ENCODE data around the gene METRNL.
"Not testable (repeated sequence)": the region's sequence is repeated elsewhere in the genome, so short reads cannot be mapped to it uniquely, and the experiment has no call there.

METRNL gene

DNA sequence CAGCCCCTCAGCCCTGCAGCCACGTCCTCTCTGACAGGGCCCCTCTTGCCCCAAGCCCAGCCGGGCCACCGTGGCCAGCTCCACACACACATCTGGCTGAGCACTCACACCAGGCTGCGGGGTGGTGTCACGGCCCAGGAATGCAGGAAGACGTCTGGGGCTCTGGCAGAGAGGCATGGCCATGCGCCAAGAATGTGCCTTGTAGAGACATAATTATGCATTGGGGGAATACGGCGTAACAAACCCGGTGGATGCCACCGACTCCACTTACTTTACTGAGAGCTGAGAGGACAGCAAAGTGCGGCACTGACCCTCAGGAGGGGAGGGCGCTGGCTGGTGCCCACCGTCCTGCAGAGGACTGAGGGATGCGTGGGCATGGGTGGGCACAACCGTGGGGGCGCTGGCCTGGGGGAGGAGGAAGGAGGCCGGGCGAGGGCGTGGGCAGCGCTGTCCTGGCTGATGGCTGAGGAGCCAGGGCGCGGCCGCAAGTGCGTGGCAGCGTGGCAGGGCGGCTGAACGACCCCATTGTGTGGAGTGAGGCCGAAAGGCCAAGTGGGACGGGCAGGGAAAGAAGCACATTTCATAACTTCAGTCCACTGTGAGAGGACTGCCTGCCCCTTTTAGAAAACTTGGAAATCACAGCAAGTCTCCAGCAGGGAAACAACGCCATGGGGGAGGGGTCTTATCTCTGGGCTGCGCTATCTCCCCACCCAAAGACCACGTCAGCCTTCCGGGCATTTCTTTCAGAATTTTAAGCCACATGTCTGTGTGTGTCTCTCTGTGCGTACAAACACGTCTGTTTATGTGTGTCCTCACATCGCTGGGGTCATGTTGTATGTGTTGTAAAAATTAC is 30.6 kb downstream of the METRNL start:
- no peak for DNase-seq

DNA sequence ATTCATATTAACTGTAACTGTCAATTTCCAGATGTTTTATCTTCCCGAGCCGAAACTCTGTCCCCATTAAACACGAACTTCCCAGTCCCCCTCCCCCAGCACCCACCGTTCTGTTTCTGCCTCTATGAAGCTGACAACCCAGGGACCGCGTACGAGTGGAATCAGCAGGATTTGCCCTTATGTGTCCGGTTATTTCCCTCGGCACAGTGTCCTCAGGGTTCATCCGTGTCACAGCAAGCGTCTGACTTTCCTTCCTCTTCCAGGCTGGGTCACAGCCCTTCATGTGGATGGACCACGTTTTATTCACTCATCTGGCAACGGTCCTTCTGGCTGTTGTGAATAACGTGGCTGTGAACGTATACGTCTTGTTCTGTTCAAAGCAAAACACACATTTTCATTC is 31.3 kb downstream of the METRNL start:
- no peak for DNase-seq

DNA sequence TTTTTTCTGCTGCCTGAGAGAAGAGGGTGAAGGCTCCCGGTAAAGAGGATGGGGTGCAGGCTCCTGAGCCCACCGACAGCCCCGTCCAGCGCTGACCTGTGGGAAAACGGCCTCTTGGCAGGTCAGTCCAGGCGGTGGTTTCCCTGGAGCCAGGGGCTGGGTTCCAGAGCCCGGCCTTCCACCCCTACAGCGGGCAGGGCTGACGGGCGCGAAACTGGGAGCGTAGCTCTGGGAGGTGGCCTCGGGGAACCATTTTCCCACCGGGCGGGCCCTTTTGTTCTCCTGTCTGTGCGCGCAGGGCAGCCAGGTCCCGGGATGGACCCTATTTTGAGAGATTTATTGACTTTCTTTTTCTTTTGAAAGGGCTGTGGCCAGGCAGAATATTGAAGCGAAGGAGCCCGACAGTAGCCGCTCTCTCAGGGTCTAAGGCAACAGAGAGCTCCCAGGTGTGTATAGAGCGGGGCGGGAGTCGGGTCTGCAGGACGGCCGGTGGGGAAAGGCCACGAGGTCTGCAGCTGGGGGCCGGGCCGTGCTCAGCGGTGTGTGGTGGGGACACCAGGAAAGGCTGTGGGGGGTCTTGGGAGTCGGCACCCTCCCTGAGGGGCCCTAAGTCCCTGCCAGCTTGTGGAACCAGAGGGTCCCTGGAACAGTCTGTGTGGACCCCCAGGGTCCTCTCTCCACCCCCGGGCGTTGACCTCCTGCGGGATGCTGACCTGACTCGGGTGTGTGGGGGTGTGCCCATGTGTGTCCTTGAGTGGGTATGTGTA is 32.3 kb downstream of the METRNL start:
- DNase-seq: no peak

DNA sequence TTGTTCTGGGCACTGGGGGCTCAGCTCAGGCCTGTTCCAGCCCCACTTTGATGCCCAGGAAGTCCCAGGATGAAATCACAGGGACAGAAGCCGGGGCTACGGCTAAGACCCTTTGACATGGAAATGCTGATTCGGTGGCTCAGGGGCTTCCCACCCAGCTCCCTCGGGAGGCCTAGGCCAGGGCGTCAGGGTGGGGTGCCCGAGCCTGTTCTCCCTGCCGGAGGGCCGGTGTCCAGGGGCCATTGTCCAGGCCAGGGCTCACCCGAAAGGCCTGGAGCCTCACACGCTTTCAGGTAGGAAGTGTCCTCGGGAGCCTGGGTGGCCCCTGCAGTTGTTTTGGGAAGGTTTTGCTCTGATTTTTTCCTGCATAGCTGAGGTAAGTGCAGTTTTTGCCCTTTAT is 34.0 kb downstream of the METRNL start:
- no peak for DNase-seq

DNA sequence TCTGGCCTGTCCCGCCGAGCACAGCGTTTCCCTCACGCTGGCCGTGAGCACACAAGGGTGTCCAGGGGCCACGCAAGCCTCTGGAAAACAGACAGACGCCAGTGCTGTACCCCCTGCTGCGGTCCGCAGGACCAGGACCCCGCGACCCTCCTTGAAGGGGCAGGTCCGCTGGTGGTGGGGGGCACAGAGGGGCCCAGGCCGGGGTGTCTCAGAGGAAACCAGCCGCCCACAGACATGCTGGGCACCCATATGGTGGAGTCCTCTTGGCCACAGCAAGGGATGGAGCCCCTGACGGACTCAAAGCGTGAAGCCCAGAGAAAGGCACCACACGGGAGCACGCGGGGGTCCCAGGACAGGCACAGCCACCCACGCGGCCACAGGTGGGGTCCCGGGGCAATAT is 34.4 kb downstream of the METRNL start:
- DNase-seq: no peak

DNA sequence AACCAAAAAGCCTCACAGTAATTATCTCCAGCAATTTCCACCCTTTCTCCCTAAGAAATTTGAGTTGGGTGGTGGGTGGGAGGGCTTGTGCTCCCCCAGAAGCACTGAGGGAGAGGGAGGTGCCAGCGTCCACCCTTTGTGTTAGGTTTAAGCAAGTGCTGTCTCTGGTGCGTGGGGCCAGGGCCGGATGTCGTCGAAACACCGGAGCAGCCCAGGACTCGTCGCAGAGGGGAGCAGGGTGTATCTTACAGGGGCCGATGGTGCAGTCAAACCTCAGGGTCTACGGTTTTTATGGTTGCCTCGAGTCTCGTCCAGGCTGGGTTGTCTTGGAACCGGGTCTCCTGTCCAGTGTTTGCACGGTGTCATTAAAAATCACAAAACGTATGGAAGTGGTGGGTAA is 35.3 kb downstream of the METRNL start:
- no peak for DNase-seq

DNA sequence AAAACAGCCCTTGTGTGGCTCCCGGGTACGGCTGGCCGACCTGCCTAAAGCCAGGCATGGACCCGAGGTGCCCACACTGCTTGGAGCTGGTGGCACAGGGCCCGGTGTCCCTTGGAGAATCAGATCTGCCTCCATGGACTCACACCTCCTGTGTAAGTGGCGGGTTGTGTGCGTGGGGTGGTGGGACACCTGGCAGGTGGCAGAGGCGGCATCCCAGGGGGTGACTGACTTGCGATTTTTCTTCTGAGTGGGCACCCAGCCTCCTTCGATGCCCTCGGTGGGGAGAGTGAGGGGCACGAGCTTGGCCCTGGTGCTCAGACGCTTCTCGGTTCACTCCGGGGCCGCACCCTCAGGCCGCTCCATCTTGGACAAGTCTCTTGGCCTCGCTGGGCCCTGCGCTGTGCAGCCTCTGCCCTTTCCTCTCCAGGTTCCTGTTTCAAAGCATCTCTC is 35.8 kb downstream of the METRNL start:
- DNase-seq: no peak

DNA sequence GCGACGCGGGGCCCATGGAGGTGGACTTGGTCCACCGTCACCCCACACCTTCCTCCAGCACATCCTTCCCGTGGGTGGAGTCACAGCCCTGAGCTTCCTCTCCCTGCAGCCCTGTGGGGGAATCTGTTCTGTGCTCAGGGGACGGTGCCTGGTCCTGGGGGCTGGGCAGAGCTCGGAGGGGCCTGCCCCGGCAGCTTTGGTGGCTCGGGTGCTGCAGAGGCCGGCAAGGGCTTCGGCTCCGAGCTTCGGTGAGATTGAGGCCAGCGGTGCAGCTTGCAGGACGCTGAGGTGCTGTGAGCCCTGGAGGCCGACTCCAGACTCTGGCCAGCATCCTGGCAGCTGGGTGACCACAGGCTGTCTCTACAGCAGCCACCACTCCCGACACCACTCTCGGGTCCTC is 36.4 kb downstream of the METRNL start:
- DNase-seq: no peak

DNA sequence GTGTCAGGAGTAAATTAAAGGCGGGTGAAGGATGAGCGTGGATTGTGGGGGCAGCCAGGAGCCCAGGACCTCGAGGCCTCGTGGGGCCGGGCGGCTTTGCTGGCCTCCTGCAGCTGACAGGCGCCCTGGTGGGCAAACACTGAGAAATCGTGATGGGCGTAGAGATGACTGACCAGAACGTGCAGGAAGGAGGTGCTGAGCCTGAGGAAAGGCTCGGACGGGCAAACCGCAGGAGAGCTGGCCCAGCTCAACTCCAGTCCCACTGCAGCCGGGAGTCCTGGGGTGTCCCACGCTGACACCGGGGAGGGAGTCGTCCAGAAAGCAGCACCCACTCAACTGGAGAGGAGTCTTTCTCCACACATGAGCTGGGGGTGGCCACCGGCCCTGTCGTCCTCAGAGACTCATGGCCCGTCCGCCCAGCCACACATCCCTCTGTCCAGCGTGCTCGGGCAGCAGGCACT is 36.9 kb downstream of the METRNL start:
- no peak for DNase-seq

DNA sequence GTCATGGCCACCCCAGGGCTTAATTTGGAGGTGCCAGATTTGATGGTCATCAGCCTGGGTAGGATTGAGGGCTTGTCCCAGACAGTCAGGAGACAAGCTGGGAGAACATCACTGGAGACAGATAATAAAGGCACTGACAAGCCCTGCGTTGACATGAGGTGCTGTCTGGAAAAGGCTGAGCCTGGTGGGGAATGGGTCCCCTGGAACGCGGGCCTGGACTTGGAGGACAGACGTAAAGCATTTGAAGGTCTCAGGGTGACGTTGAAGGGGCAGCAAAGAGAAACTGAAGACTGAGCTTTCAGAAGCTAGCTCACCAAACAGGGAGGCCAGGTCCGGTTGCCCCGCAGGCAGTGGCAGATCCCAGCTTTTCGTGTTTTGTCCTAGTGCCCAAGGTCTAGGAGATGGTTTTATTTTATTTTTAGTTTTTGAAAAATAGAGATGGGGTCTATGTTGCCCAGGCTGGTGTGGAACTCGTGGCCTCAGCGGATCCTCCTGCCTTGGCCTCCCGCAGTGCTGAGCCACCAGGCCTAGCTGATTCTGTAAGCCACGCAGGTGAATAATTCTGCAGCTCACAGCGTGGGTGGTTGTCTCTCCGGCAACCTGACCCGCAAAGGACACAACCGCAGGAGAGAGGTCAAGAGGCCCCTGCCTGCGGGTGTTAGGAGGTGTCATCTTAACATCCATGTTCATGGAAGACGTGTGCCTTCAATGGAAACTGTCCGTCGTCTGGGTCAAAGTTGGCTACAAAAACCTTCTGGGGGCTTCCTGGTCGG is 37.6 kb downstream of the METRNL start:
- no peak for DNase-seq

DNA sequence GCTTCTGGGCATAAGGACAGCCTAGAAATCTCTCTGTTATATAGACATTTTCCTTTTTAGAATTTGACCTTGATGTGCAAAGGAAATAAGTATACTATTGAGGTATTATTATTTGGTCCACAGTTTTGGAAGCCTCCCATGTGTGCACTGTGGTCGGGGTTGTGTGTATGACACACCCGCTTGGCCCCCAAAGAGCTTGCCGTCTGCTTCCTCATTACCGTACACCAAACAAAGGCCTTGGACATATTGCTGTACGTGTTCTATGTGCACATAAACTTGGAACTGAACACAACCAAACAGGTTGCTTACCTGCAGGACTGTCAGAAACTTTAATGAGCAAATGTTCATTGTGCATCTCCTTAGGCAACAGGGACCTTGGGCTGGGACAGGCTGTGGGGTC is 38.2 kb downstream of the METRNL start:
- no peak for DNase-seq

DNA sequence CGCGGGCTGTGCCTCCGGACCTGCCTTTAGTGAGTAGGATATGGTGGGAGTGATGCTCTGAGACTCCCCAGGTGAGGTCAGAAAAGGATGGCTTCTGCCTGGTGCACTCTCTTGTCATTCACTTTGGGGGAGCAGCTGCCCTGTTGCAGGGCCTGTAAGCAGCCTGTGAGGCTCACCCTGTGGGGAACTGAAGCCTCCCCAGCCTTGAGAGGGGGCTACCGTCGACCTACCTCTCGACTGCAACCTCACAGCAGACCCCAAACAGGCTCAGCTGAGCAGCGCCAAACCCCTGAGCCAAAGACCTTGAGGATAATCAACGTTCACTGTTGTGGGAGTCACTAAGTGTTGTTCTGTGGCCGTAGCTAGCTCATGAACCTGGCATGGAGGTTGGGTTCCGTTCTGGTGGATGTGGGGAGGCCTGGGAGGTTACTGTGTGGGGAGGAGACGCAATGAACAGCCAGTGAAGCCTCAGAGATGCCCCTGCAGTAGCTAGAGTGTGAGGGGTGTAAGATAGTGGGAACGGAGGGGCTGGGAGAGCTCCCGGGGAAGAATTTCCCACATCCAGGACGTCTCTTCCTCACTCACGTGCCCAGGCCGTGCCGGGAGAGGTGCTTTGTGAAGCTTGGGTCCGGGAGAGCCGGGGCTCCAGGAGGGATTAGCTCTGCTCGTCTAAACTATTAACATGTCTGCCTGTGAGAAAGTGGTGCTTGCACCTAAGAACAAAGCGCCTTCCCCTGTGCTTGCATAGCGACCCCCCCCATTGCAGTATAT is 38.8 kb downstream of the METRNL start:
- no peak for DNase-seq

DNA sequence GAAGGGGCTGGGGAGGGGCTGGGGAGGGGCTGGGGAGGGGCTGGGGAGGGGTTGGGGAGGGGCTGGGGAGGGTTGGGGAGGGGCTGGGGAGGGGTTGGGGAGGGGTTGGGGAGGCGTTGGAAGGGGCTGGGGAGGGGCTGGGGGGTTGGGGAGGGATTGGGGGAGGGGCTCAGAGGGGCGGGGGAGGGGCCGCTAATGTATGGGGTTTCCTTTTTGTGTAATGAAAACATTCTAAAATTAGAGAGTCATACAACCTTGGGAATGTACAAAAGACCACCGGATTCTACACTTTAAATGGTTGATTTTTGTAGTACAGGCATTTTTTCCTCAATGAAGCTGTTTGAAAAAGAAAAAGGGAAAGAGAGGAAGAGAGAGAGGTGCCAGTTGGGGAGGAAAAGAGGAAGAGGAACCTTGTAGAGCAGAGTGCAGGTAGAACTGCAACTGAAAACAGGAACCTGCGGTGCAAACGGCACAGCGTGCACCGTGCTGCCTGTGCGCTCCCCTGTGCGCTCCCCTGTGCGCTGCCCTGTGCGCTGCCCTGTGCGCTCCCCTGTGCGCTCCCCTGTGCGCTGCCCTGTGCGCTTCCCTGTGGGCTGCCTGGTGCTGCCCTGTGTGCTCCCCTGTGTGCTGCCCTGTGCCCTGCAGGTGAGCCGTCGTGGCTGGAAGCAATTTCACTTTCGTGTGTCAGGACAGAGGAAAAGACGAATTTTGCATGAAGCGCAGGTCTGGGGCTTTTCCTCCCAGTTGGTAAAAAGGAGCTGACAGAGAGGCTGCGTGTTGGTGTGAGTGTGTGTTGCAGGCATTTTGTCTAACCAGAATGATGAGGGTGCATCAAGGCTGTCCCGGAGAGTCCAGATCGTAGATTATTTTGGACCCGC is 40.8 kb downstream of the METRNL start:
- DNase-seq: no peak

DNA sequence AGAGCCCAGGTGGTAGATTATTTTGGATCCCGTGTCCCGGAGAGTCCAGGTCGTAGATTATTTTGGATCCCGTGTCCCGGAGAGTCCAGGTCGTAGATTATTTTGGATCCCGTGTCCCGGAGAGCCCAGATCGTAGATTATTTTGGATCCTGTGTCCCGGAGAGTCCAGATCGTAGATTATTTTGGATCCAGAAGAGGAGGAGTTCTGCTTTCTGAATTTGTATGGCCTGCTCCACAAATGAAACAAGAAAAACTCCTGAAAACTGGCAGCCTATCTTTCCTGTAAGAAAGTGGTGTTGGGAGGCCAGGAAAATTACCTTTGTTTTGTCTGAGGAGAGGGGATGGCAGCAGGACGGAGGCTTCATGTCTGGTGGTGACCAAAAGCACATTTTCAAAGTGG is 42.1 kb downstream of the METRNL start:
- not testable (repeated sequence) for DNase-seq

DNA sequence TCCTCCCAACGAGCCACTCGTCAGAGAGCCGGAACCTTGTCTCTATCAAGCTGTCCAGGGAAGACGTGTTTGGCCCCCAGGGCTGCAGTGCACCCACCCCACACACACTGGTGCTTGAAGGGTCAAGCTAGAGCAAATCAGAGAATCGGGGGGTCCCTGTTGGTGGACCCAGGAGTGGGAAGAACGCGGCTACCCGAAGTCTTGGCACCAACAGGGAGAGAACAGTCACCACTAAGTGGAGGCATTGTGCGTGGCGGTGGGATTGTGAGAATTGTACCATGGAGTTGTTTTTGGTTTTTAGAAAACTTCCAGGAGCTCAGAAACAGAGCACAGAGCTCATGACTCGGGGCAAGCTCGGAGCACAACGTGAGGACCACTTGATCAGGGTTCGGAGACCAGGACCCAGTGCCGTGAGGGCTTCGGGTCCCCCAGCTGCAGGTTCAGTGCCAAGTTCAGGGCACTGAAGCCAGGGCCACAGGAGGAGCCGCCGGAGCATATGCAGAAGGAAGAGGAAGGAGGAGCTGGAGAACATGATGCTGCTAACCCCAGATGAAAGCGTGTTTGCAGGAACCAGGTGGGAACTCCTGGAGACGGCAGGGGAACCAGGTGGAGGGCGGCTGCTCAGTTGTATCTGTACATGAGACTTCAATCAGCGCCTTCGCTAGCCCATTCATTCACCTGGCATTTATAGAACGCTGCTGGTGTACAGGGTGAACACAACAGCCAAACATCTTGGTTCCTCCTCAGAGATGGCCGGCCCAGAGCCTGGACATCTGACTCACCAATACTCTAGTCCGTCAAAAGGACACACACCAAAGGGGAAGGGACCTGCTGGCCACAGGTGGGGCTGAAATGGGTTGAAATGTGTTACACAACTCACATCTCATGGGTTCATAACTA is 42.8 kb downstream of the METRNL start:
- no peak for DNase-seq

DNA sequence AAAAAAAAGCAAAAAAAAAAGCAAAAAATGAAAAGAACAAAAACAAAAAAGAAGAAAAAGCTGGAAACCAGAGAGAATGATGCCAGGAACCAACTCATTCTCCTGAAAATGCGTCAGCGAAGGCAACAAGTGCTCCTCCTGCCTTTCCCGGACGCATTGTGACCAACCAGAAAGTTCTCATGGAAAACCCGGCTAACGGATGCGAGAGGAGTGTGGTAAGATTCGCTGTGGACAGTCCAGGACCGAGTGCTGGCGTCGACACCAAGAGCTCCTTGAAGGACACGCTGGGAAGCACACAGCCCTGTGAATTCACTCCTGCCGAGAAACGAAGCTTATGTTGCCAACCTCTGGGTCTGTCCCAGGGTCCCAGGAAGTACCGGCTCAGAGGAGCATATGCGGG is 43.4 kb downstream of the METRNL start:
- DNase-seq: no peak

DNA sequence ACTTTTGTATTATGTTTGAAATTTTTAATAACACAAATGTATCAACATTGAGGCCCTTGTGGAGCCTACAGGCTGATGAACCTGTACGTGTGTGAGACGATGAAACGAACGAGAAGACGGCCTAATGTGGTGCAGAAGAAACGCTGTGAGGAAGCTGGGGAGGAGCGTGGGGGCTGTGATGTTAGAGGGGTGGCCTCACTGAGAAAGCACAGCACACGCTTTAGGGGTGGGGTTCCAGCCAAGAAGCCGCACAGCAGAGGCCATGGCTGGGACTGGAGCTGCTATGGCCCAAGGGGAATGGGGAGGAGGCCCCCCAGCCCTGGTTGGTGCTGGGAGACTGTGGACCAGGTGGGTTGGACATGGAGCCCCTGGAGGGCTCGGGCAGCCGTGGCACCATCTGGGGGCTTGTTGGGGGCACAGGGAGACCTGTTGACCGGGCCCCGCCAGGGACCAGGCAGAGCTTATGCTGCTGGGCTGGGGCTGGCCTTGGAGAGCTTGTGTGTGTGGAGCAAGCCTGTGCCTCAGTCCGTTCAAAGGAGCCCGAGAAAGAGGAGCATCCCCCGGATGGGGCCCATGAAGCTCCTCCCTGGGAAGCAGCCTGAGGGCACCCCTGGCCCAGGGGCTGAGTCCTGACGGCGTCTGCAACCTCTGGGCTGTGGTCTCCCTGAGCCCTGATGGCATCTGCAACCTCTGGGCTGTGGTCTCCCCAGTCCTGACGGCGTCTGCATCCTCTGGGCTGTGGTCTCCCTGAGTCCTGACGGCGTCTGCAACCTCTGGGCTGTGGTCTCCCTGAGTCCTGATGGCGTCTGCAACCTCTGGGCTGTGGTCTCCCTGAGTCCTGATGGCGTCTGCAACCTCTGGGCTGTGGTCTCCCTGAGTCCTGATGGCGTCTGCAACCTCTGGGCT is 44.7 kb downstream of the METRNL start:
- no peak for DNase-seq

DNA sequence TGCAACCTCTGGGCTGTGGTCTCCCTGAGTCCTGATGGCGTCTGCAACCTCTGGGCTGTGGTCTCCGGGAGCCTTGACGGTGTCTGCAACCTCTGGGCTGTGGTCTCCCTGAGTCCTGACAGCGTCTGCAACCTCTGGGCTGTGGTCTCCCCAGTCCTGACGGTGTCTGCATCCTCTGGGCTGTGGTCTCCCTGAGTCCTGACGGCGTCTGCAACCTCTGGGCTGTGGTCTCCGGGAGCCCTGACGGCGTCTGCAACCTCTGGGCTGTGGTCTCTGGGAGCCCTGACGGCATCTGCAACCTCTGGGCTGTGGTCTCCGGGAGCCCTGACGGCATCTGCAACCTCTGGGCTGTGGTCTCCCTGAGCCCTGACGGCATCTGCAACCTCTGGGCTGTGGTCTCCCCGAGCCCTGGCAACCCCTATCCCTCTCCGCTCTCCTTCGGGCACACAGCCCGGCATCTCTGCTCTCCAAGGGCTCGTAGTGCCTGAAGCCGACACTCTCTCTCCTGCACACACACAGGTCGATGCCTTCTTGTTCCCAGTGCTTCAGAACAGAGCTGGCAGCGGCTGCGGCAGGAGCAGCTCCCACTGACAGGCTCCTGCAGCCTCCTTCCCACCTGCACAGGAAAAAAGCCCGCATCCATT is 45.6 kb downstream of the METRNL start:
- no peak for DNase-seq

Data from stimulated activated CD4-positive, alpha-beta T cell treated with anti-CD3 and anti-CD28 coated beads, Interleukin-1b, Interleukin-23, amount 100 ng/mL, for 48 hours (primary cell).